ENCODE results near the gene ACAA2. TPM values are rescaled to one million over a fixed set of nuclear protein-coding genes. Genes with fewer than 3 reads are reported as not detected.
"Not testable (repeated sequence)": the region's sequence is repeated elsewhere in the genome, so short reads cannot be mapped to it uniquely, and the experiment has no call there.

ACAA2 gene
- total and polyA plus RNA-seq, 9 donors = 28.6 to 96.2 (median 44.1) TPM

DNA sequence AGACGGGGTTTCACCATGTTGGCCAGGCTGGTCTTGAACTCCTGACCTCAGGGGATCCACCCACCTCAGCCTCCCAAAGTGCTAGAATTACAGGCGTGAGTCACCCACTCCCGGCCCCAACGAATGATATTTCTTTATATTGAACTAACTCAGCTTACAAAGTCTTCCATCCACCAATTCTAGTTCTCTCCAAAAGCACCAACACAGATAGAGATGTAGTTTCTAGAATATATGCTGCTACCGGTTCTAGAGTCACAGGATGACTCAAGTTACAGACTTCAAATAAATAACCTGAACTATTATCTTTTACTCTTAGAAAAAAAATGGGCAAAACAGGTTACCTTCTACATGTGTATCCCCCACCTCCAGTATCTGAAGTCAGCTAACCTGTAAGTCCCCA lies 9.2 kb downstream of the ACAA2 start:
- intact Hi-C loops (cut with DNase I) = no loop called here
- no peaks in the 10 kb centered on the region for H3K9me3 ChIP-seq
- WGBS, 3 donors = 89 to 96% (median 94%) methylated on average over 5 of the region's 5 CpGs

DNA sequence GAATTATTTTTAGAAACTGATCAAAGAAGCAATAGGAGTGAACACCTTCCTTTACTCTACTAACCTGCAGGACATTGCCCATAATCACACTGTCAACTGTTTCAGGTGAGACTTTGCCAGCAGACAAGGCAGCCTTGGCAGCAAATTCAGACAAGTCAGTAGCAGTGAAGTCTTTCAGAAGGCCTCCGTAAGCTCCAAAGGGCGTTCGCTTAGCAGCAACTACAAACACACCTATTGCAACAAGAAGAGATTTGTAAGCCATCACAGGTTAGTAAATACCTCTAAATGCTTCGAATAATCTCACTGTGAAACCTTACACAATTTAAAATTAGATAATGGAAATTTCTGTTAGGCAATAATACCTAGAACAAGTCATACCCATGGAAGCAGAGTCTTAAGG lies 10.7 kb downstream of the ACAA2 start:
- DNase-seq = no peak
- Histone ChIP-seq H3K4me3 (no peak overlapping the region), H3K27ac (no peak overlapping the region), H3K4me1 (ENCODE audit: insufficient read depth) (no peaks in the 10 kb centered on the region), H3K36me3 (no peaks in the 10 kb centered on the region), H3K27me3 (no peaks in the 10 kb centered on the region), H3K9me3 (no peaks in the 10 kb centered on the region)
- TF ChIP-seq POLR2A (IDR thresholded peaks at IDR 0.05) = no peak
- TF ChIP-seq EP300 (IDR thresholded peaks at IDR 0.05) = no peak
- TF ChIP-seq, protein P1, sequence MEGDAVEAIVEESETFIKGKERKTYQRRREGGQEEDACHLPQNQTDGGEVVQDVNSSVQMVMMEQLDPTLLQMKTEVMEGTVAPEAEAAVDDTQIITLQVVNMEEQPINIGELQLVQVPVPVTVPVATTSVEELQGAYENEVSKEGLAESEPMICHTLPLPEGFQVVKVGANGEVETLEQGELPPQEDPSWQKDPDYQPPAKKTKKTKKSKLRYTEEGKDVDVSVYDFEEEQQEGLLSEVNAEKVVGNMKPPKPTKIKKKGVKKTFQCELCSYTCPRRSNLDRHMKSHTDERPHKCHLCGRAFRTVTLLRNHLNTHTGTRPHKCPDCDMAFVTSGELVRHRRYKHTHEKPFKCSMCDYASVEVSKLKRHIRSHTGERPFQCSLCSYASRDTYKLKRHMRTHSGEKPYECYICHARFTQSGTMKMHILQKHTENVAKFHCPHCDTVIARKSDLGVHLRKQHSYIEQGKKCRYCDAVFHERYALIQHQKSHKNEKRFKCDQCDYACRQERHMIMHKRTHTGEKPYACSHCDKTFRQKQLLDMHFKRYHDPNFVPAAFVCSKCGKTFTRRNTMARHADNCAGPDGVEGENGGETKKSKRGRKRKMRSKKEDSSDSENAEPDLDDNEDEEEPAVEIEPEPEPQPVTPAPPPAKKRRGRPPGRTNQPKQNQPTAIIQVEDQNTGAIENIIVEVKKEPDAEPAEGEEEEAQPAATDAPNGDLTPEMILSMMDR (IDR thresholded peaks at IDR 0.05) = no peak
- intact Hi-C loops (cut with DNase I) = no loop called here
- 94 to 96% (median 95%) methylated on average over 4 of the region's 4 CpGs for WGBS, 3 donors

More for the DNA sequence above, 9.2 kb downstream of the ACAA2 start:
- H3K4me3 ChIP-seq = no peak overlapping the region
- H3K27me3 ChIP-seq = no peaks in the 10 kb centered on the region
- TF ChIP-seq, protein P1 (IDR thresholded peaks at IDR 0.05) = no peak
- TF ChIP-seq POLR2A (IDR thresholded peaks at IDR 0.05) (no peak), EP300 (IDR thresholded peaks at IDR 0.05) (no peak)
- H3K36me3 ChIP-seq = no peaks in the 10 kb centered on the region
- no peak for DNase-seq
- no peak overlapping the region for H3K27ac ChIP-seq
- no peaks in the 10 kb centered on the region for H3K4me1 ChIP-seq (ENCODE audit: insufficient read depth)

- H3K27ac ChIP-seq; H3K9me3 ChIP-seq; H3K4me1 ChIP-seq (ENCODE audit: insufficient read depth); intact Hi-C loops (cut with DNase I); DNase-seq; H3K4me3 ChIP-seq; H3K27me3 ChIP-seq; H3K36me3 ChIP-seq: not testable (repeated sequence)
- 93 to 98% (median 95%) methylated on average over 4 to 5 of the region's 5 CpGs for WGBS, 3 donors
These were observed 12.8 kb downstream of the ACAA2 start for GRCh38 chr18:49800491-49800890.

DNA sequence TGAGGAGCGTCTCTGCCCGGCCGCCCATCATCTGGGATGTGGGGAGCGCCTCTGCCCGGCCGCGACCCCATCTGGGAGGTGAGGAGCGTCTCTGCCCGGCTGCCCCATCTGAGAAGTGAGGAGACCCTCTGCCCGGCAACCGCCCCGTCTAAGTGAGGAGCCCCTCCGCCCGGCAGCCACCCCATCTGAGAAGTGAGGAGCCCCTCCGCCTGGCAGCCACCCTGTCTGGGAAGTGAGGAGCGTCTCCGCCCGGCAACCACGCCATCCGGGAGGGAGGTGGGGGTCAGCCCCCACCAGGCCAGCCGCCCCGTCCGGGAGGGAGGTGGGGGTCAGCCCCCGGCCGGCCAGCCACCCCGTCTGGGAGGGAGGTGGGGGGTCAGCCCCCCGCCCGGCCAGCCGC lies 13.5 kb downstream of the ACAA2 start:
- H3K4me3 ChIP-seq; H3K9me3 ChIP-seq; H3K27ac ChIP-seq; H3K36me3 ChIP-seq; H3K27me3 ChIP-seq; DNase-seq; intact Hi-C loops (cut with DNase I); H3K4me1 ChIP-seq (ENCODE audit: insufficient read depth): not testable (repeated sequence)
- WGBS, 3 donors = 96 to 97% methylated on average over 12 to 23 of the region's 29 CpGs; no CpG with 5 or more reads in 1 of the 3 donors

GRCh38 chr18:49798001-49798400 lies 15.3 kb downstream of the ACAA2 start:
- H3K4me1 ChIP-seq (ENCODE audit: insufficient read depth) = no peaks in the 10 kb centered on the region
- intact Hi-C loops (cut with DNase I) = no loop called here

More at GRCh38 chr18:49798001-49798400, 15.3 kb downstream of the ACAA2 start:
- no peak for TF ChIP-seq POLR2A (IDR thresholded peaks at IDR 0.05)
- TF ChIP-seq EP300 (IDR thresholded peaks at IDR 0.05) = no peak
- TF ChIP-seq, protein P1 (IDR thresholded peaks at IDR 0.05) = no peak
- no peak overlapping the region for H3K27ac ChIP-seq
- H3K27me3 ChIP-seq = no peaks in the 10 kb centered on the region
- H3K36me3 ChIP-seq = no peaks in the 10 kb centered on the region
- no peak overlapping the region for H3K4me3 ChIP-seq
- H3K9me3 ChIP-seq = no peaks in the 10 kb centered on the region
- DNase-seq = no peak
- WGBS, 3 donors = 95 to 98% (median 96%) methylated on average over 4 of the region's 4 CpGs
